ENCODE data around the gene RASAL1.

Gene RASAL1

GRCh38 chr12:113055594-113056380, 79.8 kb downstream of the RASAL1 start:
- no peak for DNase-seq

GRCh38 chr12:113054948-113055486, 80.5 kb downstream of the RASAL1 start:
- DNase-seq: no peak

GRCh38 chr12:113052326-113052725, 83.2 kb downstream of the RASAL1 start:
- DNase-seq: no peak

GRCh38 chr12:113051759-113052158, 83.8 kb downstream of the RASAL1 start:
- no peak for DNase-seq

GRCh38 chr12:113050795-113051194, 84.8 kb downstream of the RASAL1 start:
- DNase-seq: no peak

GRCh38 chr12:113049976-113050742, 85.4 kb downstream of the RASAL1 start:
- peak; percentile 36 to 62 for DNase-seq

Measured in NCI-H526 (cell line).